T-helper 1 cell treated with Interleukin-12 subunit alpha and Interleukin-12 subunit beta and Interleukin-4 antibody, amounts not matched to agents 30 μg/mL and 1 μg/mL, for 36 hours (primary cell): Measurements from ENCODE around the gene PPFIA4.

ENCODE experiments used
- H3K27ac Mint-ChIP-seq: one replicate; pipeline ENCODE4 v1.8.0; 2021; ENCODE audit warnings: mild to moderate bottlenecking, mixed read lengths
- H3K27me3 Mint-ChIP-seq: one replicate; pipeline ENCODE4 v1.8.0; 2021; ENCODE audit warnings: low read depth, mixed read lengths
- H3K36me3 Mint-ChIP-seq: one replicate; pipeline ENCODE4 v1.8.0; 2021; ENCODE audit warnings: low read depth, mixed read lengths
- H3K4me1 Mint-ChIP-seq: one replicate; pipeline ENCODE4 v1.8.0; 2021; ENCODE audit warnings: low read depth, mixed read lengths
- H3K4me3 Mint-ChIP-seq: one replicate; pipeline ENCODE4 v1.8.0; 2021; ENCODE audit warnings: mild to moderate bottlenecking, moderate library complexity, mixed read lengths
- H3K9me3 Mint-ChIP-seq: one replicate; pipeline ENCODE4 v1.8.0; 2021; ENCODE audit warnings: mixed read lengths

Gene PPFIA4

GRCh38 chr1:203099805-203100515 is 73.7 kb downstream of the PPFIA4 start:
- H3K36me3 Mint-ChIP-seq = no peaks in the 10 kb centered on the region
- H3K4me3 Mint-ChIP-seq = no peak overlapping the region
- no peaks in the 10 kb centered on the region for H3K4me1 Mint-ChIP-seq
- H3K27me3 Mint-ChIP-seq = peaks cover 18% of the 10 kb centered on the region
- H3K27ac Mint-ChIP-seq = no peak overlapping the region
- peaks cover 11% of the 10 kb centered on the region for H3K9me3 Mint-ChIP-seq

- peaks cover 18% of the 10 kb centered on the region for H3K27me3 Mint-ChIP-seq
- no peak overlapping the region for H3K4me3 Mint-ChIP-seq
- H3K9me3 Mint-ChIP-seq = peaks cover 6% of the 10 kb centered on the region
- no peak overlapping the region for H3K27ac Mint-ChIP-seq
- H3K4me1 Mint-ChIP-seq = no peaks in the 10 kb centered on the region
- H3K36me3 Mint-ChIP-seq = no peaks in the 10 kb centered on the region
These were observed 74.2 kb downstream of the PPFIA4 start for GRCh38 chr1:203100516-203100869.

- Mint-ChIP-seq H3K4me1 (no peaks in the 10 kb centered on the region), H3K9me3 (no peaks in the 10 kb centered on the region), H3K27me3 (peaks cover 16% of the 10 kb centered on the region), H3K27ac (no peak overlapping the region), H3K36me3 (no peaks in the 10 kb centered on the region), H3K4me3 (no peak overlapping the region)
These were observed 75.7 kb downstream of the PPFIA4 start for GRCh38 chr1:203101813-203102634.

- no peak overlapping the region for H3K4me3 Mint-ChIP-seq
- no peaks in the 10 kb centered on the region for H3K36me3 Mint-ChIP-seq
- H3K9me3 Mint-ChIP-seq = no peaks in the 10 kb centered on the region
- H3K27ac Mint-ChIP-seq = no peak overlapping the region
- H3K4me1 Mint-ChIP-seq = no peaks in the 10 kb centered on the region
- H3K27me3 Mint-ChIP-seq = peaks cover 23% of the 10 kb centered on the region
These were observed 76.9 kb downstream of the PPFIA4 start for GRCh38 chr1:203103216-203103615.

GRCh38 chr1:203103829-203104495 is 77.7 kb downstream of the PPFIA4 start:
- H3K27me3 Mint-ChIP-seq = peaks cover 30% of the 10 kb centered on the region
- no peaks in the 10 kb centered on the region for H3K4me1 Mint-ChIP-seq
- H3K4me3 Mint-ChIP-seq = no peak overlapping the region
- no peaks in the 10 kb centered on the region for H3K36me3 Mint-ChIP-seq
- no peak overlapping the region for H3K27ac Mint-ChIP-seq
- H3K9me3 Mint-ChIP-seq = no peaks in the 10 kb centered on the region

- Mint-ChIP-seq H3K36me3 (no peaks in the 10 kb centered on the region), H3K27me3 (peaks cover 40% of the 10 kb centered on the region), H3K4me3 (no peak overlapping the region)
These were observed 78.6 kb downstream of the PPFIA4 start for GRCh38 chr1:203104789-203105390.

DNA sequence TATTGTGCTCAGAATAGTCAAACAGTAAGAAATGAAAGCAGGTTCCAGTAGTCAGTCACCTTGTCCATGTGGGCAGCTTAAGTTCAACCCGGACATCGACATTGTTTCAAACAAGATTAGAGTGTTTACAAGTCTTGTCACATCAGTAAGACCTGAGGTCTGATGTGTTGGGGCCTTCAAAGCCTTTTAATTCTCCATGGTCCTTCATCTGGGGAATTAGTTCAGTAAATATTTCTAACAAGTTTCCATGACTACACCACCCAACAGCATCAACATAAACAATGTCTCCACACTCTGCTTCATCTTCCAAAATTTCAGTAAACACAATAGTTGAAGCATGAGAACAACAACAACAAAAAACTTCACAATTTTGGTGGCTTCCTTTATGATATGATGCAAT is 86.2 kb downstream of the PPFIA4 start:
- Mint-ChIP-seq H3K4me1 (no peaks in the 10 kb centered on the region), H3K9me3 (no peaks in the 10 kb centered on the region), H3K27me3 (peaks cover 47% of the 10 kb centered on the region), H3K27ac (no peak overlapping the region), H3K4me3 (no peak overlapping the region), H3K36me3 (no peaks in the 10 kb centered on the region)

More at GRCh38 chr1:203104789-203105390, 78.6 kb downstream of the PPFIA4 start:
- Mint-ChIP-seq H3K27ac (no peak overlapping the region), H3K4me1 (no peaks in the 10 kb centered on the region), H3K9me3 (no peaks in the 10 kb centered on the region)

DNA sequence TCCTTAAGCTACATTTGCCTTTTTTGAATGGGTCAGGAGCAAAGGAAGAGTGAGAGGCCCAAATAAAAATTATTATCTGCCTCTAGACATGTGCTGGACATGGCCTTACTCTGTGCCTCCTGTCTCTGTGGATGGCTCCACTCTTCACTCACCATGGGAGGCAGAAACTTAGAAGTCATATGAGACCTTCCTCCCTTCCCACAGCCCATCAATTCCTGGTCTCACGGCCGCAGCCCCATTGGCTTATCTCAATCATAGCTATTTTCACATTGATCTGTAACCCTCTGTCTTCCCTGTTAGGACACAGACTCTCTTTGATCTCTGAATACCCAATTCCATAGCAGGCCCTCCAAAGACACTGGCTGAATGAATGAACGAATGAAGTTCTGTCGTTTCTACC is 87.0 kb downstream of the PPFIA4 start:
- H3K27me3 Mint-ChIP-seq = peaks cover 46% of the 10 kb centered on the region
- H3K4me1 Mint-ChIP-seq = no peaks in the 10 kb centered on the region
- H3K4me3 Mint-ChIP-seq = no peak overlapping the region
- no peaks in the 10 kb centered on the region for H3K36me3 Mint-ChIP-seq
- H3K27ac Mint-ChIP-seq = no peak overlapping the region
- no peaks in the 10 kb centered on the region for H3K9me3 Mint-ChIP-seq

DNA sequence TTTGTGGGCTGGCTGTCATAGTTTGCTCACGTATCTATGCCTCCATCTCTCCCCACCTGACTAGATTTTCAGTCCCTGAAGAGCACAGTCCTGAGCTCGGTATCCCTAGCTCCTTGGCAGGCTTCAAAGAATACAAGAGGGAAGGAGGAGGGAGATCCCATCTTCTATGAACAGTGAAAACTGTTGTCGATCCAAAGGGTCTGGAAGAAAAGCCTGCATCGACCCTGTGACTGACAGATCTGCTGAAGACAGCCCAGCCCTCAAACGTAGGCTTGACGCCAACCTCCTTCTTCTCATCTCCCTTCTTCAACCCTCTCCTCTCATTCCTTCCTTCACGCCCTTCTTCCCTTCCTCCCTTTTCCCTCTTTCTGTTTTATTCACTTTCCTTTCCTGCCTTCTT is 87.9 kb downstream of the PPFIA4 start:
- Mint-ChIP-seq H3K27me3 (peaks cover 41% of the 10 kb centered on the region), H3K4me3 (no peak overlapping the region), H3K4me1 (no peaks in the 10 kb centered on the region), H3K36me3 (no peaks in the 10 kb centered on the region), H3K9me3 (no peaks in the 10 kb centered on the region), H3K27ac (no peak overlapping the region)

DNA sequence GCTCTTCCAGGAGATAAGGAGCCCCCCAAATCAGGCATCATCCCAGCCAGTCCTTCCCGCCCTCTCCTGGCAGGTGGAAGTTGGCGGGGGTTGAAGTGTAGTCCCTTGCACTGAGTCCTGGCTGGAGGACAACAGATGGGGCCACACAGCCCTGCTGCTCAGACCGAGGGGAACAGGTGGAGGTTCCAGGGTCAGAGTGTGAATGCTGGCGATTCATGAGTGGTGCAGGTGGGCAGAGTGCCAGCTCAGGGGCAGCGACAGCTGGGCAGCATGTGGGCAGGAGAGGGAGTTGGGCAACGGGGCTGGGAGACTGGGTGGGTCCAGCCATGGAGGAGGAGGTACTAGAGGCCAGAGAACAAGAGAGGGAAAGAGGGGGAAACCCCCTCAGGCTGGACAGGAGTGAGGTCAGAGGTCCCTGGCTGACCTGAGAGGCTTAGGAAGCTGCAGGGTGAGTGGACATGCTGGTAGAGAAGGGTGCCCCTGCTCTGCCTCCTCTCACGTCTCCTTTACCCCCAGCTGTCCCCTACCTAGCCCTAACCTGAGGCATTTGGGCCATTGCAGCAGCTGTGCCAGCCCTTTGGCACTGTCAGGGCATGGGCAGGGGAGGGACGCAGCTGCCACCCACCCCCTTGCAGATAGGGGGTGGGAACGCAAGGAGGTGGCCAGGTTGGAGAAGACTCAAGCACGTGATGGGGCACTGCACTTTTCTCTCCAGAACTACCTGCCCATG is 90.0 kb downstream of the PPFIA4 start:
- H3K36me3 Mint-ChIP-seq = no peaks in the 10 kb centered on the region
- peaks cover 36% of the 10 kb centered on the region for H3K27me3 Mint-ChIP-seq
- H3K4me3 Mint-ChIP-seq = no peak overlapping the region
- H3K9me3 Mint-ChIP-seq = no peaks in the 10 kb centered on the region
- H3K4me1 Mint-ChIP-seq = no peaks in the 10 kb centered on the region
- no peak overlapping the region for H3K27ac Mint-ChIP-seq

GRCh38 chr1:203117611-203118575 is 91.6 kb downstream of the PPFIA4 start:
- Mint-ChIP-seq H3K27ac (no peak overlapping the region), H3K4me1 (peaks cover 4% of the 10 kb centered on the region), H3K36me3 (no peaks in the 10 kb centered on the region), H3K9me3 (no peaks in the 10 kb centered on the region), H3K4me3 (no peak overlapping the region), H3K27me3 (peaks cover 41% of the 10 kb centered on the region)

GRCh38 chr1:203120325-203121153 is 94.2 kb downstream of the PPFIA4 start:
- no peak overlapping the region for H3K27ac Mint-ChIP-seq
- H3K27me3 Mint-ChIP-seq = peaks cover 54% of the 10 kb centered on the region
- H3K9me3 Mint-ChIP-seq = no peaks in the 10 kb centered on the region
- H3K36me3 Mint-ChIP-seq = no peaks in the 10 kb centered on the region
- peaks cover 4% of the 10 kb centered on the region for H3K4me1 Mint-ChIP-seq
- no peak overlapping the region for H3K4me3 Mint-ChIP-seq
